ENCODE data around the gene CDH16. TPM values are rescaled to one million over a fixed set of nuclear protein-coding genes. Genes with fewer than 3 reads are reported as not detected.
A peak's percentile ranks its signal among the peaks of the same experiment; 100 is the strongest.

The CDH16 gene
- total and polyA plus RNA-seq, 2 of the 13 experiments (the other 11 are each of a cell fraction or from before 2014, with no cell fraction given): 2.7 to 3.9 TPM

DNA sequence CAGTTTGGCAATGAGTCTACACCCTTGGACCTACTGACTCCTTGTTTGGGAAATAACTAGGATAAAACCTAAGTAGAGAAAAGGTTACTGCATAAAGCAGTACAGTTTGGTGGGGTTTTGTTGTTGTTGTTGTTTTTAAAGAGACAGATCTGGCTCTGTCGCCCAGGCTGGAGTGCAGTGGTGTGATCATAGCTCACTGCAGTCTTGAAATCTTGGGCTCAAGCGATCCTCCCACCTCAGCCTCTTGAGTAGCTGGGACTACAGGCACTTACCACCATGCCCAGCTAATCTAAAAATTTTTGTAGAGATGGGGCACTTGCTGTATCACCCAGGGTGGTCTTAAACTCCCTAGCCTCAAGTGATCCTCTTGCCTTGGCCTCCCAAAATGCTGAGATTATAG is 37.1 kb downstream of the CDH16 start:
- ChIA-PET POLR2A (interaction anchor here (1.6 to 2.7 kb wide), 4 partner anchors 14 to 55 kb away, joined by 5 to 30 read pairs (median 6); no protein-coding TSS in a partner anchor), CTCF (ENCODE audit: low intra/inter-chr PET ratio, low total read pairs) (no interaction called here)
- Histone ChIP-seq H3K9ac (ENCODE audit: insufficient read depth, low read depth, low read length) (peak overlapping the region; percentile 78; the same call in 1 of the 2 replicates), H2AFZ (ENCODE audit: low read length) (no peak overlapping the region), H3K36me3 (replicated peaks in 1 of 2; ENCODE audit: control insufficient read depth in 1 of 2, insufficient read depth in 2 of 2, low read length in 2 of 2) (peaks cover 13 to 25% of the 10 kb centered on the region in 2 experiments), H3K79me2 (ENCODE audit: insufficient read depth, low read length) (peaks cover 28% of the 10 kb centered on the region), H3K4me3 (replicated peaks in 1 of 3; ENCODE audit: insufficient read depth in 1 of 3, low read depth in 2 of 3, low read length in 3 of 3) (peak overlapping the region; percentile 73 to 92 (median 85)), H3K27me3 (ENCODE audit: control insufficient read depth in 1 of 2, insufficient read depth in 2 of 2, low read length in 2 of 2) (no peaks in the 10 kb centered on the region), H4K20me1 (ENCODE audit: insufficient read depth, low read length) (no peaks in the 10 kb centered on the region), H3K27ac (ENCODE audit: extremely low read length, insufficient read depth, low read length) (no peak overlapping the region), H3K9me3 (ENCODE audit: low read length) (no peaks in the 10 kb centered on the region), H3K4me1 (ENCODE audit: insufficient read depth, low read length) (peaks cover 40% of the 10 kb centered on the region), H3K4me2 (ENCODE audit: low read depth, low read length) (peak overlapping the region; percentile 90)
- no peak for ATAC-seq
- no peak for FAIRE-seq
- intact Hi-C loops (cut with micrococcal nuclease; ENCODE audit: unreplicated experiment): no loop called here
- in situ Hi-C loops (cut with HindIII; ENCODE audit: extremely low pct_ligation_motif_present, low pct_unique_long_range_greater_than_20kb): no loop called here
- TF ChIP-seq, protein P1, sequence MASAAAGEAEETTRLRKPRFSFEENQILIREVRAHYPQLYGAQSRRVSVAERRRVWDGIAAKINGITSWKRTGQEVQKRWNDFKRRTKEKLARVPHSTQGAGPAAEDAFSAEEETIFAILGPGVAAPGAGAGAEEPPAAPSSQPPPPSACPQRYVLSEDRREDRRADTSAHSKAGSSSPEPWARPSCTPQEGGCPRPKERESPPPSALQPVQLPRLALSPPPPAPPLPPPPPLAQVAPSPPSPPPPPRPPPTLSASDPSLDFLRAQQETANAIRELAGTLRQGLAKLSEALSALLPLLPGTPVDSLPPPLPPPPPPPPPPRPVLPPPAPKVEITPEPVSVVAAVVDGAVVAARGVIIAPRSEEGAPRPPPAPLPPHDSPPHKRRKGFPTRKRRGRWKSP (CRISPR knock-in tag; IDR thresholded peaks at IDR 0.05): 0 out of 2 replicates have a peak, but pooled peaks have one; percentile 21
- TF ChIP-seq SMAD3 (CRISPR knock-in tag; IDR thresholded peaks at IDR 0.05): no peak
- no TSS peak for BruUV-seq (replicated peaks)
- no peak for DNase-seq (ENCODE audit: low spot score)
- WGBS (ENCODE audit: low lambda C conversion rate): 58% methylated on average over 2 of the region's 2 CpGs

DNA sequence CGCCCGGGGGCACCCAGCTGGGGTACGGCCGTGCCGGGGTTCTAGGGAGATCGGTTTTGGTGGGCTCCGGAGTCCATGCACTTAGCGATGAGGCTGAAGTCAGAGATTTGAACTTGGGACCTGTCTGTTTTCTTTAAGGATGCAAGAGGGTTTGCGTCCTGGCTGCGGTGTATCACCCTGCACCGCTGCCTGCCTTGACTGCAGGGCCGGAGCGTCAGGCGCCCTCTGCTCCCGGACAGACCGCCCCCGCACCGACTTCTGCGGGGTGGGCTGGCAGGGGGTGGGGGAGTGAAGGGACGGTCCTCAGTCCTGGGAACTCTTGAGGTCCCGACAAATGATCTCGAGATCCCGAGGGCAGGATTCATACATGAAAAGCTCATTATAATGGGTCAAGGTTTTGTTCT is 37.7 kb downstream of the CDH16 start:
- peaks cover 28% of the 10 kb centered on the region for H3K79me2 ChIP-seq (ENCODE audit: insufficient read depth, low read length)
- H3K9me3 ChIP-seq (ENCODE audit: low read length): no peaks in the 10 kb centered on the region
- peaks cover 40% of the 10 kb centered on the region for H3K4me1 ChIP-seq (ENCODE audit: insufficient read depth, low read length)
- H3K36me3 ChIP-seq (replicated peaks in 1 of 2; ENCODE audit: control insufficient read depth in 1 of 2, insufficient read depth in 2 of 2, low read length in 2 of 2): peaks cover 12 to 19% of the 10 kb centered on the region in 2 experiments; a peak in 4 of 5 replicates
- intact Hi-C loops (cut with micrococcal nuclease; ENCODE audit: unreplicated experiment): no loop called here
- no peak for FAIRE-seq
- in situ Hi-C loops (cut with HindIII; ENCODE audit: extremely low pct_ligation_motif_present, low pct_unique_long_range_greater_than_20kb): no loop called here
- no peak overlapping the region for H2AFZ ChIP-seq (ENCODE audit: low read length)
- H3K4me3 ChIP-seq (replicated peaks in 1 of 3; ENCODE audit: insufficient read depth in 1 of 3, low read depth in 2 of 3, low read length in 3 of 3): peak overlapping the region; percentile 73 to 92 (median 85)
- H3K27me3 ChIP-seq (ENCODE audit: control insufficient read depth in 1 of 2, insufficient read depth in 2 of 2, low read length in 2 of 2): no peaks in the 10 kb centered on the region
- BruUV-seq (replicated peaks): no TSS peak
- no peaks in the 10 kb centered on the region for H4K20me1 ChIP-seq (ENCODE audit: insufficient read depth, low read length)
- no peak for DNase-seq (ENCODE audit: low spot score)
- H3K4me2 ChIP-seq (ENCODE audit: low read depth, low read length): peak overlapping the region; percentile 90
- CTCF ChIA-PET (ENCODE audit: low intra/inter-chr PET ratio, low total read pairs): no interaction called here
- peak overlapping the region; percentile 78 for H3K9ac ChIP-seq (ENCODE audit: insufficient read depth, low read depth, low read length)
- ATAC-seq: peak; percentile 49
- POLR2A ChIA-PET: interaction anchor here (0.7 to 2.7 kb wide), 14 partner anchors 10 to 148 kb away, joined by 3 to 30 read pairs (median 5); partner anchors contain the start of genes CBFB and NAE1
- H3K27ac ChIP-seq (ENCODE audit: extremely low read length, insufficient read depth, low read length): peak overlapping the region; percentile 69
- WGBS (ENCODE audit: low lambda C conversion rate): 4% methylated on average over 17 of the region's 23 CpGs
- TF ChIP-seq HNF4G (IDR thresholded peaks at IDR 0.05; ENCODE audit: borderline replicate concordance, low read depth, low read length) (no peak), HNF4G (CRISPR knock-in tag; IDR thresholded peaks at IDR 0.05; ENCODE audit: borderline replicate concordance, low read depth) (0 out of 2 replicates have a peak, but pooled peaks have one; percentile 33), ZNF543 (CRISPR knock-in tag; IDR thresholded peaks at IDR 0.05) (no peak), ZNF703 (CRISPR knock-in tag; IDR thresholded peaks at IDR 0.05; ENCODE audit: borderline replicate concordance) (0 out of 2 replicates have a peak, but pooled peaks have one; percentile 4), ZMAT3 (CRISPR knock-in tag; conservative IDR thresholded peaks at IDR 0.05) (peak; percentile 4; the same call in 1 of the 2 replicates)
- TF ChIP-seq, protein P2, sequence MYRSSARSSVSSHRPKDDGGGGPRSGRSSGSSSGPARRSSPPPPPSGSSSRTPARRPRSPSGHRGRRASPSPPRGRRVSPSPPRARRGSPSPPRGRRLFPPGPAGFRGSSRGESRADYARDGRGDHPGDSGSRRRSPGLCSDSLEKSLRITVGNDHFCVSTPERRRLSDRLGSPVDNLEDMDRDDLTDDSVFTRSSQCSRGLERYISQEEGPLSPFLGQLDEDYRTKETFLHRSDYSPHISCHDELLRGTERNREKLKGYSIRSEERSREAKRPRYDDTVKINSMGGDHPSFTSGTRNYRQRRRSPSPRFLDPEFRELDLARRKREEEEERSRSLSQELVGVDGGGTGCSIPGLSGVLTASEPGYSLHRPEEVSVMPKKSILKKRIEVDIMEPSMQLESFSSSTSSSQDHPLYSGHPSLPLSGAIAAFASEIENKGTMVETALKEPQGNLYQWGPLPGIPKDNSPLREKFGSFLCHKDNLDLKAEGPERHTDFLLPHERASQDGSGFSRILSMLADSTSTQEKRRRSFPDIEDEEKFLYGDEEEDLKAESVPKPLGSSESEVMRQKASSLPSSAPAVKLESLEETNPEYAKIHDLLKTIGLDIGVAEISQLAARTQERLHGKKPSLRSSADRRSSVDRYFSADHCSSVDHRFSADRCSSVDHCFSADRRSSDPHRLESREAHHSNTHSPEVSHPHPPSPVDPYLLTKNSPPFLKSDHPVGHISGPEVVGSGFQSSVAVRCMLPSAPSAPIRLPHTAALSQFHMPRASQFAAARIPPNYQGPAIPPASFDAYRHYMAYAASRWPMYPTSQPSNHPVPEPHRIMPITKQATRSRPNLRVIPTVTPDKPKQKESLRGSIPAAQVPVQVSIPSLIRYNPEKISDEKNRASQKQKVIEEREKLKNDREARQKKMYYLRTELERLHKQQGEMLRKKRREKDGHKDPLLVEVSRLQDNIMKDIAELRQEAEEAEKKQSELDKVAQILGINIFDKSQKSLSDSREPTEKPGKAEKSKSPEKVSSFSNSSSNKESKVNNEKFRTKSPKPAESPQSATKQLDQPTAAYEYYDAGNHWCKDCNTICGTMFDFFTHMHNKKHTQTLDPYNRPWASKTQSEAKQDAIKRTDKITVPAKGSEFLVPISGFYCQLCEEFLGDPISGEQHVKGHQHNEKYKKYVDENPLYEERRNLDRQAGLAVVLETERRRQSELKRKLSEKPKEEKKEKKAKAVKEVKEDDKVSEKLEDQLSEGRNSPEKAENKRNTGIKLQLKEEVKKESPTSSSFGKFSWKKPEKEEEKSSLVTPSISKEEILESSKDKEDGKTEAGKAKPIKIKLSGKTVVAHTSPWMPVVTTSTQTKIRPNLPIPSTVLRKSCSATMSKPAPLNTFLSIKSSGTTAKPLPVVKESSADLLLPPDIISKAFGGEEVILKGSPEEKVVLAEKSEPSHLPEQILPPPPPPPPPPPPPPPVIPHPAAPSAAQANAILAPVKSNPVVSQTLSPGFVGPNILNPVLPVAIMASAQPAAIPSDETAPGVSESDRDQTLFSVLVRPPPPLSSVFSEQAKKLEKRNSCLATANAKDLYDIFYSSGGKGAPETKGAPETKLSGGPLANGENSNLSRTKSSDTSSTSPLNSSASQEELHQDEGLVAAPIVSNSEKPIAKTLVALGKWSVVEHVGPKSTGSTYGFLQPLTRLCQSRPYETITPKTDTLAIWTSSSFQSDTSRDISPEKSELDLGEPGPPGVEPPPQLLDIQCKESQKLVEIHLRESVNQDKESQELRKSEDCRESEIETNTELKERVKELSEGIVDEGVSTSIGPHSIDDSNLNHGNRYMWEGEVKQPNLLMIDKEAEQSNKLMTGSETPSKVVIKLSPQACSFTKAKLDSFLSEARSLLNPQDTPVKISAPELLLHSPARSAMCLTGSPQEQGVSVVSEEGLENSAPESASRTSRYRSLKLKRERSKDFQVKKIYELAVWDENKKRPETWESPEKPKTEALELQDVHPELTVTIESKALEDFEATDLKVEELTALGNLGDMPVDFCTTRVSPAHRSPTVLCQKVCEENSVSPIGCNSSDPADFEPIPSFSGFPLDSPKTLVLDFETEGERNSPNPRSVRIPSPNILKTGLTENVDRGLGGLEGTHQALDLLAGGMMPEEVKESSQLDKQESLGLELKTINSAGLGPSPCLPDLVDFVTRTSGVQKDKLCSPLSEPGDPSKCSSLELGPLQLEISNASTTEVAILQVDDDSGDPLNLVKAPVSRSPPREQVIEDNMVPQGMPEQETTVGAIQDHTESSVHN (CRISPR knock-in tag; IDR thresholded peaks at IDR 0.05): no peak

Measured in HepG2 (cell line).